ENCODE measurements around the gene ADM. TPM values are rescaled to one million over a fixed set of nuclear protein-coding genes. Genes with fewer than 3 reads are reported as not detected.

ADM gene
- total and polyA plus RNA-seq, 2 donors from 2014 or later: 14.4 to 80.9 TPM

GRCh38 chr11:10302359-10302743, 2.5 kb upstream of the ADM start:
- no peak for DNase-seq
- Histone ChIP-seq H3K9ac (ENCODE audit: low read length in 3 of 3) (peak overlapping the region; percentile 76 to 99 (median 81)), H3K27me3 (ENCODE audit: control insufficient read depth, insufficient read depth, low read length) (no peaks in the 10 kb centered on the region), H3K9me3 (ENCODE audit: control insufficient read depth in 2 of 3, insufficient read depth in 1 of 3, low read length in 3 of 3) (no peaks in the 10 kb centered on the region), H3K4me1 (ENCODE audit: control insufficient read depth in 2 of 3, insufficient read depth in 2 of 3, low read depth in 1 of 3, low read length in 3 of 3) (peaks cover 0 to 14% (median 4%) of the 10 kb centered on the region in 3 donors), H3K4me3 (ENCODE audit: low read length in 3 of 3) (peak overlapping the region; percentile 93 to 99 (median 94)), H3K36me3 (ENCODE audit: control insufficient read depth in 2 of 3, insufficient read depth in 3 of 3, low read length in 3 of 3) (no peaks in the 10 kb centered on the region), H3K27ac (ENCODE audit: low read depth in 2 of 2, low read length in 2 of 2) (peak overlapping the region; percentile 99)
- FAIRE-seq: no peak
- intact Hi-C loops (cut with DNase I): loop anchor here (10.0 kb wide), 2 partner anchors 88 to 318 kb away; no protein-coding TSS in a partner anchor
- TF ChIP-seq, protein P1, sequence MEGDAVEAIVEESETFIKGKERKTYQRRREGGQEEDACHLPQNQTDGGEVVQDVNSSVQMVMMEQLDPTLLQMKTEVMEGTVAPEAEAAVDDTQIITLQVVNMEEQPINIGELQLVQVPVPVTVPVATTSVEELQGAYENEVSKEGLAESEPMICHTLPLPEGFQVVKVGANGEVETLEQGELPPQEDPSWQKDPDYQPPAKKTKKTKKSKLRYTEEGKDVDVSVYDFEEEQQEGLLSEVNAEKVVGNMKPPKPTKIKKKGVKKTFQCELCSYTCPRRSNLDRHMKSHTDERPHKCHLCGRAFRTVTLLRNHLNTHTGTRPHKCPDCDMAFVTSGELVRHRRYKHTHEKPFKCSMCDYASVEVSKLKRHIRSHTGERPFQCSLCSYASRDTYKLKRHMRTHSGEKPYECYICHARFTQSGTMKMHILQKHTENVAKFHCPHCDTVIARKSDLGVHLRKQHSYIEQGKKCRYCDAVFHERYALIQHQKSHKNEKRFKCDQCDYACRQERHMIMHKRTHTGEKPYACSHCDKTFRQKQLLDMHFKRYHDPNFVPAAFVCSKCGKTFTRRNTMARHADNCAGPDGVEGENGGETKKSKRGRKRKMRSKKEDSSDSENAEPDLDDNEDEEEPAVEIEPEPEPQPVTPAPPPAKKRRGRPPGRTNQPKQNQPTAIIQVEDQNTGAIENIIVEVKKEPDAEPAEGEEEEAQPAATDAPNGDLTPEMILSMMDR (IDR thresholded peaks at IDR 0.05; ENCODE audit: borderline replicate concordance, extremely low read depth, insufficient read depth): no peak

- FAIRE-seq: no peak
- Histone ChIP-seq H3K4me1 (ENCODE audit: control insufficient read depth in 2 of 3, insufficient read depth in 2 of 3, low read depth in 1 of 3, low read length in 3 of 3) (peaks cover 0 to 14% (median 4%) of the 10 kb centered on the region in 3 donors), H3K4me3 (ENCODE audit: low read length in 3 of 3) (peak overlapping the region; percentile 93 to 99 (median 94)), H3K27ac (ENCODE audit: low read depth in 2 of 2, low read length in 2 of 2) (peak overlapping the region; percentile 99), H3K9me3 (ENCODE audit: control insufficient read depth in 2 of 3, insufficient read depth in 1 of 3, low read length in 3 of 3) (no peaks in the 10 kb centered on the region), H3K9ac (ENCODE audit: low read length in 3 of 3) (peak overlapping the region; percentile 76 to 99 (median 81)), H3K27me3 (ENCODE audit: control insufficient read depth, insufficient read depth, low read length) (no peaks in the 10 kb centered on the region), H3K36me3 (ENCODE audit: control insufficient read depth in 2 of 3, insufficient read depth in 3 of 3, low read length in 3 of 3) (no peaks in the 10 kb centered on the region)
- DNase-seq: peak; percentile 79 to 97 (median 86)
- TF ChIP-seq, protein P1 (IDR thresholded peaks at IDR 0.05; ENCODE audit: borderline replicate concordance, extremely low read depth, insufficient read depth): no peak
- intact Hi-C loops (cut with DNase I): loop anchor here (10.0 kb wide), 2 partner anchors 88 to 318 kb away; no protein-coding TSS in a partner anchor
Measured at GRCh38 chr11:10302744-10303557, 1.9 kb upstream of the ADM start.

- peak overlapping the region; percentile 99 for H3K27ac ChIP-seq (ENCODE audit: low read depth in 2 of 2, low read length in 2 of 2)
- H3K4me3 ChIP-seq (ENCODE audit: low read length in 3 of 3): peak overlapping the region; percentile 93 to 99 (median 94)
- TF ChIP-seq, protein P1 (IDR thresholded peaks at IDR 0.05; ENCODE audit: borderline replicate concordance, extremely low read depth, insufficient read depth): no peak
- no peaks in the 10 kb centered on the region for H3K9me3 ChIP-seq (ENCODE audit: control insufficient read depth in 2 of 3, insufficient read depth in 1 of 3, low read length in 3 of 3)
- no peaks in the 10 kb centered on the region for H3K27me3 ChIP-seq (ENCODE audit: control insufficient read depth, insufficient read depth, low read length)
- no peak for FAIRE-seq
- H3K36me3 ChIP-seq (ENCODE audit: control insufficient read depth in 2 of 3, insufficient read depth in 3 of 3, low read length in 3 of 3): no peaks in the 10 kb centered on the region
- peak overlapping the region; percentile 7 to 99 (median 81) for H3K9ac ChIP-seq (ENCODE audit: low read length in 3 of 3)
- DNase-seq: peak; percentile 42 to 82 (median 65)
- H3K4me1 ChIP-seq (ENCODE audit: control insufficient read depth in 2 of 3, insufficient read depth in 2 of 3, low read depth in 1 of 3, low read length in 3 of 3): peaks cover 0 to 19% (median 9%) of the 10 kb centered on the region in 3 donors
- intact Hi-C loops (cut with DNase I): loop anchor here (10.0 kb wide), 2 partner anchors 89 to 319 kb away; no protein-coding TSS in a partner anchor
Measured at GRCh38 chr11:10303558-10304363, 1.1 kb upstream of the ADM start.

All from kidney (tissue), 14 donors.